ENCODE measurements around the gene C1QTNF12. TPM values are rescaled to one million over a fixed set of nuclear protein-coding genes. Genes with fewer than 3 reads are reported as not detected.

Gene C1QTNF12
- total RNA-seq, 1 experiment from 2014 or later = 1.8 TPM

DNA sequence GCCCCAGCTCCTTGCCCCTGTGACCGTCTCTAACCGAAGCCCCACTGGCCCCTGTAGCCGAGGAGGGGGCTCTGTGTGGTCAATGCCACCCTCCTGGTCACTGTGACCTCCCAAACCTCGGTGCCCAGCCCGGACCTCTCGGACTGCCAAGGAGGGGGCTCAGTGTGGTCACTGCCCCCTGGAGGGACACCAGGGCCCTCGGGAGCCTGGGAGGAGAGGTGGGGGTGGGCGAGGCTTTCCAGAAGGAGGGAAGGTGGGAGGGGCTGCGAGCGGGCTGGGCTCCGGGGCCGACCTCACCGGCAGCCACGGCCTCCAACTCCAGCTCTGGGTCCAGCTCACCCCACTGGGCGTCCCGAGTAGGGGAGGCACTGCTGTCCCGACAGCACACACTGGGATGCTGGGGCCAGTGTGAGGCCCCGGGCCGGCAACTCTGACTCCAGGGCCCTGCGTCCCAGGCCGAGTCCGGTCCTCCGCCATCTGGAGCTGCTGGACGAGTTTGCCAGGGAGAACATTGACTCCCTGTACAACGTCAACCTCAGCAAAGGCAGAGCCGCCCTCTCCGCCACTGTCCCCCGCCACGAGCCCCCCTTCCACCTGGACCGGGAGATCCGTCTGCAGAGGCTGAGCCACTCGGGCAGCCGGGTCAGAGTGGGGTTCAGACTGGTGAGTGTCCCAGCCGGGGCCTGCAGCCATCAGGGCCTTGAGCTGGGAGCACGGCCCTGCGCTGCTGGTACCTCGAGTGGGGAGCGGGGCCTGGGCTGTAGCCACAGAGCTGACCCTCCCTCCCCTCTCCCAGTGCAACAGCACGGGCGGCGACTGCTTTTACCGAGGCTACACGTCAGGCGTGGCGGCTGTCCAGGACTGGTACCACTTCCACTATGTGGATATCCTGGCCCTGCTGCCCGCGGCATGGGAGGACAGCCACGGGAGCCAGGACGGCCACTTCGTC lies 40.1 kb upstream of the C1QTNF12 start:
- H3K4me1 ChIP-seq (replicated peaks) = peaks cover 24% of the 10 kb centered on the region
- DNase-seq (ENCODE audit: low read depth in 1 of 2, low spot score in 2 of 2) = no peak
- peaks cover 33% of the 10 kb centered on the region for H3K9me3 ChIP-seq (replicated peaks)
- H3K27me3 ChIP-seq (replicated peaks) = no peaks in the 10 kb centered on the region
- H3K36me3 ChIP-seq = no peaks in the 10 kb centered on the region; the same call in 1 of the 2 replicates
- no peak overlapping the region for H3K27ac ChIP-seq
- no peak overlapping the region for H3K4me3 ChIP-seq

DNA sequence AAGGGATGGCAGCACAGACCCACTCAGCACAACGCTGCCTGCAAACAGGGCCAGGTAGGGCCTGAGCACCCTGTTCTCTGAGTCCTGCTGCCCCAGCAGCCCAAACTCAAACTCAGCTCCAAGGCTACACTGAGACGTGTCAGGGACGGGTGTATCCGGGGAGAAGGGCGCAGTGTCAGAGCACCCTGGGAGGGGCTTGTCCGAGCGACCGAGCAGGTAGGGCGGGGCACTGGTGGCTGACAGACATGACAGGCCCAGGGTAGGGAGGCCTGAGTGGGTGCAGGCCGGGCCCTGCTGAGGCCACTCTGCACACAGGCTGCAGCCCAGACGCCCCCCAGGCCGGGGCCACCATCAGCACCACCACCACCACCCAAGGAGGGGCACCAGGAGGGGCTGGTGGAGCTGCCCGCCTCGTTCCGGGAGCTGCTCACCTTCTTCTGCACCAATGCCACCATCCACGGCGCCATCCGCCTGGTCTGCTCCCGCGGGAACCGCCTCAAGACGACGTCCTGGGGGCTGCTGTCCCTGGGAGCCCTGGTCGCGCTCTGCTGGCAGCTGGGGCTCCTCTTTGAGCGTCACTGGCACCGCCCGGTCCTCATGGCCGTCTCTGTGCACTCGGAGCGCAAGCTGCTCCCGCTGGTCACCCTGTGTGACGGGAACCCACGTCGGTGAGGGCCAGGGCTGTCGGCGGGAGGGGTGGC lies 39.2 kb upstream of the C1QTNF12 start:
- Histone ChIP-seq H3K27ac (no peak overlapping the region), H3K4me3 (no peak overlapping the region), H3K27me3 (replicated peaks) (no peaks in the 10 kb centered on the region), H3K4me1 (replicated peaks) (peaks cover 25% of the 10 kb centered on the region), H3K36me3 (peaks cover 2% of the 10 kb centered on the region; the same call in 1 of the 2 replicates), H3K9me3 (replicated peaks) (peaks cover 36% of the 10 kb centered on the region)
- no peak for DNase-seq (ENCODE audit: low read depth in 1 of 2, low spot score in 2 of 2)

DNA sequence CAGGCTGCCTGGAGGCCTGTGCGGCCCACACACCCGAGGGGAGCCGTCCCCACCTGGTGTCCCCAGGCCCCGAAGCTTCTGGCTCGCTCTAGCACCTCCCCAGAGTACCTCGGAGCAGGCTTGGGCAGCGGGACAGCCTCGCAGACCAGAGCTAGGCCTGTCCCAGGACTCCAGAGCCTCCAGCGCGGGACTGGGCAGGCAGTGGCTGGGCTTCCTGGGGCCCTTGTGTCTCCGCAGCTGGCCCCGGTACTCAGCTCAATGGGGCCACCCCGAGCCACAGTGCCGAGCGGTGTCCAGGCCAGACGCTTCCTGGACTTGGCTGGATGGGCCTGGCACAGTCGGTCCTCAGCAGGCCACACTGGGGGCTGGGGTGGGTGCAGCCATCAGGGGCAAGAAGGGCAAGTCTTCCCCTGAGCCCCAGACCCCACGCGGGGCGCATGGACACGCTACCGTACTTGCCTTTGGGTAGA lies 38.6 kb upstream of the C1QTNF12 start:
- H3K27ac ChIP-seq = no peak overlapping the region
- H3K4me3 ChIP-seq = no peak overlapping the region
- peaks cover 25% of the 10 kb centered on the region for H3K4me1 ChIP-seq (replicated peaks)
- no peaks in the 10 kb centered on the region for H3K27me3 ChIP-seq (replicated peaks)
- H3K9me3 ChIP-seq (replicated peaks) = peaks cover 36% of the 10 kb centered on the region
- 0 out of 2 replicates have a peak, but pooled peaks cover 2% of the 10 kb centered on the region for H3K36me3 ChIP-seq
- no peak for DNase-seq (ENCODE audit: low read depth in 1 of 2, low spot score in 2 of 2)

DNA sequence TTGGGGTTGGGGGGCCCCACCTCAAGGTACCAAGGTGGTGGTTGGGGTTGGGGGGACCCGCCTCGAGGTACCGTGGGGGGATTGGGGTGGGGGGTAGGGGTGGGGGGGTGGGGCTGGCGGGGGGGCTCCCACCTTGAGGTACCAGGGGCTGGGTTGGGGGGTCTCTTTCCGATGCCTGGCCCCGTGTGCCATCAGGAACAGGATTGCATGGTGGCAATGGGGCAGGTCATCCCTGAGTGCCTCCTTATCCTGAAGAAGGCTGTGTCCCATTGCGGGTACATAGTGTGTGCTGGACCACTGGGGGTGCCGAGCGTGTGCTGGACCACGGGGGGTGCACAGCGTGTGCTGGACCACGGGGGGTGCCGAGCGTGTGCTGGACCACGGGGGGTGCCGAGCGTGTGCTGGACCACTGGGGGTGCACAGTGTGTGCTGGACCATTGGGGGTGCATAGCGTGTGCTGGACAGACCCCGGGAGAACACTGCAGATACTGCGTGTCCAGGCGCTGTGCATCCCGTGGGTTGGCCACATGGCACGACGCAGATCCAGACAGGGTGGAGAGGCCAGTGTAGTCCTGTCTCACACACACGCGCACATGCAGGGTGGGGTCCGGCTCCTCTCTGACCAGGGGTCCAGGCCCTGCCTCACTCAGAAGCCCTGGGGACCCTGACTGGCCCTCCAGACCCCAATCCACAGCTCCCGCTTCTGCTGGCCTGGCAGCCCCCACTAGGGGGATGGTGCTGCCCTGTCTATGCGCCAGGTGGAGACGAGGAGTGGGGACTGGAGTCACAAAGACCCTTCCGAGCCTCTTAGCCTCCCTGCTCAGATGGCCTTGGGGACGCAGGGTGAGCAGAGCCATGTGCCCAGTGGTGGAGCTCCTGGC lies 37.9 kb upstream of the C1QTNF12 start:
- H3K4me3 ChIP-seq = no peak overlapping the region
- H3K27ac ChIP-seq = no peak overlapping the region
- H3K4me1 ChIP-seq (replicated peaks) = peaks cover 25% of the 10 kb centered on the region
- no peak for DNase-seq (ENCODE audit: low read depth in 1 of 2, low spot score in 2 of 2)
- 0 out of 2 replicates have a peak, but pooled peaks cover 2% of the 10 kb centered on the region for H3K36me3 ChIP-seq
- peaks cover 36% of the 10 kb centered on the region for H3K9me3 ChIP-seq (replicated peaks)
- no peaks in the 10 kb centered on the region for H3K27me3 ChIP-seq (replicated peaks)

DNA sequence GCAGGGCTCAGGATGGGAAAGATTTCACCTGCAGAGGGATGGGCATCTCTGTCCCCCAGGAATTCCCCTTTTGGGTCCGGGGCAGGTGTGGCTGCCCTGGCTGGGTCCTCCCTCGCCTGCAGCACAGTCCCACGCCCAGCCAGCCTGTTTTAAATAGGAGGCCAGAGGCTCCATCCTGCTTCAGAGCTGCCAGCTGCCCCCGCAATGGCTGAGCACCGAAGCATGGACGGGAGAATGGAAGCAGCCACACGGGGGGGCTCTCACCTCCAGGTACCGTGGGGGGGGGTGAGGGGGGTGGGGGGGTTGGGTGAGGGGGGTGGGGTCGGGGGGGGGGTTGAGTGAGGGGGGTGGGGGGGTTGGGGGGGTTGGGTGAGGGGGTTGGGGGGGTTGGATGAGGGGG lies 37.3 kb upstream of the C1QTNF12 start:
- Histone ChIP-seq H3K27me3 (replicated peaks) (no peaks in the 10 kb centered on the region), H3K4me3 (no peak overlapping the region), H3K4me1 (replicated peaks) (peaks cover 25% of the 10 kb centered on the region), H3K36me3 (0 out of 2 replicates have a peak, but pooled peaks cover 2% of the 10 kb centered on the region), H3K9me3 (replicated peaks) (peaks cover 36% of the 10 kb centered on the region), H3K27ac (no peak overlapping the region)
- no peak for DNase-seq (ENCODE audit: low read depth in 1 of 2, low spot score in 2 of 2)

DNA sequence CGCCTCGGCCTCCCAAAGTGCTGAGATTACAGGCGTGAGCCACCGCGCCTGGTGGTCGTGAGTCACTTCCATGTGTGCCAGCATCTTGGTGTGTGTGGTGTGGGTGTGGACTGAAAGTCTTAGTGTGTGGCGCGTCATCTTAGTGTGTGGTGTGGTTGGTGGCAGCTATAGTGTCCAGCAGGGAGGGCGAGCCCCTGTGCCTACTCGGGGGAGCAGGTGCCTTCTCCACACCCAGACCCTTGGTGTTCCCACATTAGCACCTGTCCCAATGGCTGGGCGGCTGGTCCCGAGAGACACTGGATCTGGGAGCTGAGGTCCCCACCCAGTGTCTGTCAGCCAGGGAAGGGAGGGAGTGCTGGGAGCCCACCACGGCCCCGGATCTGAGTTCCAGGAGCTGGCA lies 36.5 kb upstream of the C1QTNF12 start:
- no peak overlapping the region for H3K4me3 ChIP-seq
- H3K9me3 ChIP-seq (replicated peaks) = peaks cover 36% of the 10 kb centered on the region
- 0 out of 2 replicates have a peak, but pooled peaks cover 2% of the 10 kb centered on the region for H3K36me3 ChIP-seq
- peak; percentile 71 to 88 for DNase-seq (ENCODE audit: low read depth in 1 of 2, low spot score in 2 of 2)
- H3K27ac ChIP-seq = peak overlapping the region; percentile 96
- no peaks in the 10 kb centered on the region for H3K27me3 ChIP-seq (replicated peaks)
- H3K4me1 ChIP-seq (replicated peaks) = peaks cover 25% of the 10 kb centered on the region

DNA sequence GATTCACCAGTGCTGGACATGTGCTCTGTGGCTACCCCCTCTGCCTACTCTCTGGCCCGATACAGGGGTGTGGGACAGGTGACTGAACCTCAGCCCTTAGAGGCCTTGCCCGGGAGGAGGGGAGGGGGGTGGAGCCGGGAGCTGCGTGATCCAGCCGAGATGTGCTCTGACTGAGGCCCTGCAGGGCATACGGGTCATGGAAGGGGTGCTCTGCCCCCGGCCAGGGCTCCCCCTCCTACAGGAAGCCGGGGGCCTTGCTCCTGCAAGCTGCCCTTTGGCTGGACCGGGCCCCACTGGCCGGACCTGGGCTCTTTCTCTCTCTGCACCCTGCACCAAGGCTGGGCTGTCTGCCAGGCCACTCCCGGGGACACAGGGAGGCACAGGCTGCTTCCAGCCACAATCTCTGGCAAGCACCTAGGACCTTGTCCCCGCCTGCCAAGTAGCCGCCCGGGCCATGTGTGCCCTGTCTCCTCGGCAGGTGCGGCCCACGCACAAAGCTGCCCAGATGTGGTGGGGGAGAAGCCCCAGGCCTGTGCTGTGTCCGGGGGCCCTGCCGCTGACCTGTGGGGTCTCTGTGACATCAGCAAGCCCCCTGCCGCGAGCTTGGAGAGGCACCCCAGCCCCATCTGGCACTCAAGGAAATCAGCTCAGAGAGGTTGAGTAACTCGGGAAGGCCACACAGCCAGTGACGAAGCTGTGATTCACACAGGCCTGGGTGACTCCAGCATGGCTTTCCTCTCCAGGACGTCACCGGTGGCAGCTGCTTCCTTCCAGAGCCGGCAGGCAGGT lies 35.2 kb upstream of the C1QTNF12 start:
- Histone ChIP-seq H3K27ac (peak overlapping the region; percentile 96), H3K36me3 (0 out of 2 replicates have a peak, but pooled peaks cover 2% of the 10 kb centered on the region), H3K27me3 (replicated peaks) (no peaks in the 10 kb centered on the region), H3K9me3 (replicated peaks) (peaks cover 29% of the 10 kb centered on the region), H3K4me1 (replicated peaks) (peaks cover 25% of the 10 kb centered on the region), H3K4me3 (no peak overlapping the region)
- peak in 1 of 2 experiments; percentile 80 for DNase-seq (ENCODE audit: low read depth in 1 of 2, low spot score in 2 of 2)

DNA sequence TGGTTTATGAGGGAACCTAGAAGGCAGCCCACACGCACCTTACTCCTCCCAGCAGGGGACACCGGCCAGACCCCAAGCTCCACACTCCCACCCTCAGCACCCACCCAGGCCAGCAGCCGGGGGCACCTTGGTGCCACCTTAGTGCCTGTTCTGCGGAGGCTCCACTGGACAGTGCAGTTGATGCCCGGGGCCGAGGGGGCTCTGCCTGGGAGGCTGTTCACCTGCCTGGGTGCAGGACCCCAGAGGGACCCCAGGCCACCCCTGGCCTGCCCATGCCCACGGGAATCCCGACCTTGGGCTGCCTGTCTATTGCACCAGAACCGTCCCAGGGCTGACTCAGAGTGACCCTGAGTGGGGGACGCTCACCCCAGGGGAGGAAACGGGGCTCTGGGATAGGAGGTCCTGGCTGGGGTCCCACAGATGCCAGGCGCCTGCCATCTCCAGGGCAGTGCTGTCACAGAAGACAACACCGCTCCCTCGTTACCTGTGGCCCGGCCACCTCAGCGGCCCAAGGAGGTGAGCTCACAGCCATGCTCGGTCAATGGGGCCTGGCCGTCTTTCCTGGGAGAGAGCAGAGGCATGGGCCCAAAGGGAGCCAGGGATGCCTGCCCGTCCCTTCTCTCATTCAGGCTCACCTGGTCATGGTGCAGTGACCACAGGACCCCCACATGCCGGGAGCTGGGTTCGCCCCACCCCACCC lies 34.4 kb upstream of the C1QTNF12 start:
- Histone ChIP-seq H3K27ac (no peak overlapping the region), H3K4me3 (no peak overlapping the region), H3K9me3 (replicated peaks) (peaks cover 29% of the 10 kb centered on the region), H3K27me3 (replicated peaks) (no peaks in the 10 kb centered on the region), H3K36me3 (0 out of 2 replicates have a peak, but pooled peaks cover 2% of the 10 kb centered on the region), H3K4me1 (replicated peaks) (peaks cover 33% of the 10 kb centered on the region)
- DNase-seq (ENCODE audit: low read depth in 1 of 2, low spot score in 2 of 2) = no peak

DNA sequence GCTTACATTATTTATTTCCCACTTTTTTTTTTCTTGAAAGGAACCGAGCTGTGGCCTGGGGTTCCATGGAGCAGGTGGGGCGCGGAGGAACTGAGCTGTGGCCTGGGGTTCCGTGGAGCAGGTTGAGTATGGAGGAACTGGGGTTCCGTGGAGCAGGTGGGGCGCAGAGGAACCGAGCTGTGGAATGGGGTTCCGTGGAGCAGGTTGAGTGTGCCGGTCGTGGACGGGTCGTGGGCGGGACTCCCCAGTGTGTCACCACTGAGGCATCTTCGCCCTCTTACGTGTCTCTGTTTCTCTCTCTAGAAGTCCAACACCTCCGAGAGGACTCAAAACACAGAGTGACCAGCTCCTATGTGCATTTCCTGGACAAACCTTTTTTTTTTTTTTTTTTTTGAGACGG lies 32.5 kb upstream of the C1QTNF12 start:
- H3K4me1 ChIP-seq (replicated peaks) = peaks cover 52% of the 10 kb centered on the region
- no peak overlapping the region for H3K4me3 ChIP-seq
- no peak overlapping the region for H3K27ac ChIP-seq
- H3K36me3 ChIP-seq = peaks cover 3% of the 10 kb centered on the region; the same call in 1 of the 2 replicates
- H3K9me3 ChIP-seq (replicated peaks) = peaks cover 23% of the 10 kb centered on the region
- DNase-seq (ENCODE audit: low read depth in 1 of 2, low spot score in 2 of 2) = no peak
- H3K27me3 ChIP-seq (replicated peaks) = no peaks in the 10 kb centered on the region

DNA sequence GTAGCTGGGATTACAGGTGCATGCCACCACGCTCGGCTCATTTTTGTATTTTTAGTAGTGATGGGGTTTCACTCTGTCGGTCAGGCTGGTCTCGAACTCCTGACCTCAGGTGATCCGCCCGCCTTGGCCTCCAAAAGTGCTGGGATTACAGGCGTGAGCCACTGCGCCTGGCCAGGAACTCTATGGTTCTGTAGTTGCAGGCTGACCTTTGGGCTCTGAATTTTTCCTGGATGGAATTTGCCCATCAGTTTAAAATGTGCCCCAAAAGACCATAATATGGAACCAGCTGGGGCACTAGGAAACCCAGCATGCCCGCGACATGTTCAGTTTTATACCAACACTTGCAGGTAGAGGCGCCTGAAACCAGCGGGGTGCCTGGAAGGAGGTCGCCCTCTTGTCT lies 32.1 kb upstream of the C1QTNF12 start:
- H3K4me3 ChIP-seq = no peak overlapping the region
- H3K9me3 ChIP-seq (replicated peaks) = peaks cover 21% of the 10 kb centered on the region
- peaks cover 6% of the 10 kb centered on the region for H3K36me3 ChIP-seq
- peaks cover 52% of the 10 kb centered on the region for H3K4me1 ChIP-seq (replicated peaks)
- no peak for DNase-seq (ENCODE audit: low read depth in 1 of 2, low spot score in 2 of 2)
- H3K27ac ChIP-seq = no peak overlapping the region
- H3K27me3 ChIP-seq (replicated peaks) = no peaks in the 10 kb centered on the region

DNA sequence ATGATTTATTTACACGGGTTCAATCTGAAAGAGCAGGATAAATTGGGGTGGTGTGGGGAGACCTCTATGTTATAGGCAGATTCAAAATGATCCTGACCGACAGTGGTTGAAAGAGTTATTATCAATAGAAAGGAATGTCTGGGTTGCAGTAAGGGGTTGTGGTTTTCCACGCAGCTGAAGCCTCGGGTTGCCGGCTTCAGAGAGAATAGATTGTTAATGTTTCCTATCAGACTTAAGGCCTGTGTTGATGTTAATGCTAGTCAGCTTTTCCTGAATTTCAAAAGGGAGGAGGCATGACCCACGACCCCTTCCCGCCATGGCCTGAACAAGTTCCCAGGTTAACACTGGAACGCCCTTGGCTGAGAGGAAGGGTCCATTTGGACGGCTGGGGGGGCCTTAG lies 29.3 kb upstream of the C1QTNF12 start:
- Histone ChIP-seq H3K9me3 (replicated peaks) (no peaks in the 10 kb centered on the region; the same call in 1 of the 2 replicates), H3K27me3 (replicated peaks) (no peaks in the 10 kb centered on the region), H3K4me3 (no peak overlapping the region), H3K36me3 (peaks cover 31% of the 10 kb centered on the region), H3K27ac (peak overlapping the region; percentile 34; the same call in 1 of the 2 replicates), H3K4me1 (replicated peaks) (peaks cover 54% of the 10 kb centered on the region)
- no peak for DNase-seq (ENCODE audit: low read depth in 1 of 2, low spot score in 2 of 2)

DNA sequence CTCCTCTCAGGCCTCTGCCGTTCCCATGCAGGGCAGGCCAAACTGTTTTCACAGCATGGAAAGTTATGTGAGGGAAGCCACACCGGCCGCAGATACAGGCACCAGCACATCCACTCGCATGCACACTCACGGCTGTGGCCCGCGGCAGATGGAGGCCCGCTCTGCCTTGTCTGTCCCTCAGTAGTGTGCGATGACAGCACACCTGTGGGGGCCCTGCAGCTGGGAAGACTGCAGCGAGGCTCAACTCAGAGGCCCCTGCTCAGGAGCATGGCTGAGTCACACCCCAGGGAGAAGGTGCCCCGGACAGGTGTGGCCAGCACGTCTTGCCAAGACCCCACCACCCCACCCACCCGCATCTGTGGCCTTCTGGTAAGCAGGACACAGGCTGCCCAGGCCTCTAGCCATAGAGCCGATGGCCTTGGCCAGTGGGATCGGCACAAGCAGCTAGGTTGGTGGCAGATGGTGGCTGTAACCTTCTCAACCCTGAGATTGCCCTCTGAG lies 28.5 kb upstream of the C1QTNF12 start:
- H3K36me3 ChIP-seq = peaks cover 40% of the 10 kb centered on the region
- DNase-seq (ENCODE audit: low read depth in 1 of 2, low spot score in 2 of 2) = no peak
- H3K27me3 ChIP-seq (replicated peaks) = no peaks in the 10 kb centered on the region
- H3K4me3 ChIP-seq = no peak overlapping the region
- no peaks in the 10 kb centered on the region; the same call in 1 of the 2 replicates for H3K9me3 ChIP-seq (replicated peaks)
- H3K27ac ChIP-seq = no peak overlapping the region
- peaks cover 63% of the 10 kb centered on the region for H3K4me1 ChIP-seq (replicated peaks)

Data from SJSA1 (cell line).